SK-N-SH (cell line): ENCODE results near the gene EXOC3.

ENCODE experiments used
- EZH2phosphoT487 ChIP-seq: fragments of 200-600 bp; sonication (generic); IDR thresholded peaks from 2 replicates; pipeline ENCODE4 v1.6.1; 2017; ENCODE audit warnings: low read depth, mixed run types, mild to moderate bottlenecking, antibody characterized with exemption, moderate library complexity, borderline replicate concordance
- GATA2 ChIP-seq: sonication (generic); formaldehyde crosslinking; IDR thresholded peaks from 2 replicates; pipeline ENCODE4 v1.5.0; 2020; ENCODE audit warnings: mild to moderate bottlenecking, missing genetic modification reagents
- MXI1 ChIP-seq: IDR thresholded peaks from 2 replicates; pipeline ENCODE4 v1.6.1; 2012; ENCODE audit warnings: mild to moderate bottlenecking, low read depth, low read length, improper control_type of control experiment
- POLR2AphosphoS5 ChIP-seq: IDR thresholded peaks from 2 replicates; pipeline ENCODE4 v1.6.1; 2012; ENCODE audit warnings: low read depth, low read length
- RAD21 ChIP-seq: IDR thresholded peaks from 2 replicates; pipeline ENCODE4 v1.6.1; 2012; ENCODE audit warnings: mild to moderate bottlenecking, low read length
- REST ChIP-seq: IDR thresholded peaks from 2 replicates; pipeline ENCODE4 v1.6.1; 2012; ENCODE audit warnings: mild to moderate bottlenecking, low read depth, low read length, moderate library complexity
- RFX5 ChIP-seq: IDR thresholded peaks from 2 replicates; pipeline ENCODE4 v1.6.1; 2012; ENCODE audit warnings: mild to moderate bottlenecking, improper control_type of control experiment, low read length
- TAF1 ChIP-seq: IDR thresholded peaks from 2 replicates; pipeline ENCODE4 v1.6.1; 2012; ENCODE audit warnings: low read depth, mild to moderate bottlenecking, low read length, moderate library complexity, borderline replicate concordance
- TF ChIP-seq, protein P1 (sequence below): fragments of 200-600 bp; sonication (generic); IDR thresholded peaks from 2 replicates; pipeline ENCODE4 v1.6.1; 2017; ENCODE audit warnings: antibody characterized with exemption, mild to moderate bottlenecking, moderate library complexity
- TF ChIP-seq, protein P2 (sequence below): fragments of 150-350 bp; IDR thresholded peaks from 2 replicates; pipeline ENCODE4 v1.6.1; 2017; ENCODE audit warnings: antibody characterized with exemption, low read length, low read depth, borderline replicate concordance

GRCh38 chr5:426392-426976 lies 16.5 kb upstream of the EXOC3 start:
- TF ChIP-seq, protein P1, sequence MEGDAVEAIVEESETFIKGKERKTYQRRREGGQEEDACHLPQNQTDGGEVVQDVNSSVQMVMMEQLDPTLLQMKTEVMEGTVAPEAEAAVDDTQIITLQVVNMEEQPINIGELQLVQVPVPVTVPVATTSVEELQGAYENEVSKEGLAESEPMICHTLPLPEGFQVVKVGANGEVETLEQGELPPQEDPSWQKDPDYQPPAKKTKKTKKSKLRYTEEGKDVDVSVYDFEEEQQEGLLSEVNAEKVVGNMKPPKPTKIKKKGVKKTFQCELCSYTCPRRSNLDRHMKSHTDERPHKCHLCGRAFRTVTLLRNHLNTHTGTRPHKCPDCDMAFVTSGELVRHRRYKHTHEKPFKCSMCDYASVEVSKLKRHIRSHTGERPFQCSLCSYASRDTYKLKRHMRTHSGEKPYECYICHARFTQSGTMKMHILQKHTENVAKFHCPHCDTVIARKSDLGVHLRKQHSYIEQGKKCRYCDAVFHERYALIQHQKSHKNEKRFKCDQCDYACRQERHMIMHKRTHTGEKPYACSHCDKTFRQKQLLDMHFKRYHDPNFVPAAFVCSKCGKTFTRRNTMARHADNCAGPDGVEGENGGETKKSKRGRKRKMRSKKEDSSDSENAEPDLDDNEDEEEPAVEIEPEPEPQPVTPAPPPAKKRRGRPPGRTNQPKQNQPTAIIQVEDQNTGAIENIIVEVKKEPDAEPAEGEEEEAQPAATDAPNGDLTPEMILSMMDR = no peak
- TF ChIP-seq RFX5 (no peak), MXI1 (no peak), GATA2 (CRISPR knock-in tag) (no peak), TAF1 (no peak), EZH2phosphoT487 (no peak), REST (no peak), RAD21 (no peak), POLR2AphosphoS5 (no peak)
- TF ChIP-seq, protein P2, sequence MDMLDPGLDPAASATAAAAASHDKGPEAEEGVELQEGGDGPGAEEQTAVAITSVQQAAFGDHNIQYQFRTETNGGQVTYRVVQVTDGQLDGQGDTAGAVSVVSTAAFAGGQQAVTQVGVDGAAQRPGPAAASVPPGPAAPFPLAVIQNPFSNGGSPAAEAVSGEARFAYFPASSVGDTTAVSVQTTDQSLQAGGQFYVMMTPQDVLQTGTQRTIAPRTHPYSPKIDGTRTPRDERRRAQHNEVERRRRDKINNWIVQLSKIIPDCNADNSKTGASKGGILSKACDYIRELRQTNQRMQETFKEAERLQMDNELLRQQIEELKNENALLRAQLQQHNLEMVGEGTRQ = no peak
